GM12878 (cell line): Measurements from ENCODE around the gene SPATA24.
"Not testable (repeated sequence)": the region's sequence is repeated elsewhere in the genome, so short reads cannot be mapped to it uniquely, and the experiment has no call there.

Experiments used
- CTCF ChIP-seq, 3 experiments: IDR thresholded peaks in 2 of 3; conservative IDR thresholded peaks in 1 of 3; 2 replicates each; pipeline ENCODE4 v1.5.1; 2011; ENCODE audit warnings: low read depth in 3 of 3, low read length in 3 of 3, mild to moderate bottlenecking in 3 of 3, control low read depth in 2 of 3, moderate library complexity in 2 of 3, inconsistent platforms in 1 of 3, mixed read lengths in 1 of 3; ENCODE audit not compliant: control insufficient read depth in 2 of 3, insufficient read depth in 1 of 3; ENCODE audit errors: extremely low read depth in 1 of 3
- EZH2 ChIP-seq: IDR thresholded peaks from 2 replicates; pipeline ENCODE4 v1.6.1; 2012; ENCODE audit warnings: low read depth, mild to moderate bottlenecking, control low read depth, inconsistent platforms, low read length, borderline replicate concordance; ENCODE audit not compliant: control insufficient read depth
- FOXK2 ChIP-seq: fragments of 450-650 bp; IDR thresholded peaks from 2 replicates; pipeline ENCODE4 v1.6.1; 2017; ENCODE audit warnings: mild to moderate bottlenecking, moderate library complexity
- MXI1 ChIP-seq: fragments of 150-350 bp; IDR thresholded peaks from 2 replicates; pipeline ENCODE4 v1.6.1; 2011; ENCODE audit warnings: low read depth, mild to moderate bottlenecking, inconsistent platforms, low read length, improper control_type of control experiment
- POLR2A ChIP-seq: IDR thresholded peaks from 2 replicates; pipeline ENCODE4 v1.6.1; 2011; ENCODE audit warnings: low read depth, mild to moderate bottlenecking, low read length
- TAF1 ChIP-seq: IDR thresholded peaks from 2 replicates; pipeline ENCODE4 v1.6.1; 2011; ENCODE audit warnings: mild to moderate bottlenecking, low read depth, low read length, borderline replicate concordance
- WRNIP1 ChIP-seq: IDR thresholded peaks from 2 replicates; pipeline ENCODE4 v1.6.1; 2011; ENCODE audit warnings: low read depth, low read length, improper control_type of control experiment, borderline replicate concordance
- YY1 ChIP-seq: IDR thresholded peaks from 2 replicates; pipeline ENCODE4 v1.6.1; 2011; ENCODE audit warnings: low read depth, mild to moderate bottlenecking, low read length
- ZNF687 ChIP-seq: fragments of 450-650 bp; IDR thresholded peaks from 2 replicates; pipeline ENCODE4 v1.6.1; 2017; ENCODE audit warnings: mild to moderate bottlenecking, moderate library complexity
- TF ChIP-seq, protein P1 (sequence below): IDR thresholded peaks from 2 replicates; pipeline ENCODE4 v1.6.1; 2011; ENCODE audit warnings: low read depth, mild to moderate bottlenecking, low read length, moderate library complexity, borderline replicate concordance; ENCODE audit errors: extremely low read depth

GRCh38 chr5:139347863-139348262 is 56.0 kb downstream of the SPATA24 start:
- TF ChIP-seq WRNIP1; YY1; MXI1; ZNF687; TAF1; CTCF (IDR thresholded peaks at IDR 0.05 in 2 of 3, conservative IDR thresholded peaks at IDR 0.05 in 1 of 3; ENCODE audit: control insufficient read depth in 2 of 3, extremely low read depth in 1 of 3, insufficient read depth in 1 of 3, low read depth in 3 of 3, low read length in 3 of 3); EZH2; POLR2A; FOXK2: not testable (repeated sequence)
- TF ChIP-seq, protein P1, sequence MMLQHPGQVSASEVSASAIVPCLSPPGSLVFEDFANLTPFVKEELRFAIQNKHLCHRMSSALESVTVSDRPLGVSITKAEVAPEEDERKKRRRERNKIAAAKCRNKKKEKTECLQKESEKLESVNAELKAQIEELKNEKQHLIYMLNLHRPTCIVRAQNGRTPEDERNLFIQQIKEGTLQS: not testable (repeated sequence)
